Neuronal stem cell (in vitro differentiated cells): ENCODE results near the gene OSGEP.

Source experiments
- DNase-seq: peaks from one replicate; pipeline ENCODE4 v3.0.0-alpha.2; 2013; ENCODE audit warnings: low spot score
- H2AFZ ChIP-seq: one replicate; pipeline ENCODE4 v1.6.1; 2013; ENCODE audit warnings: mild to moderate bottlenecking, low read length, inconsistent platforms
- H2AK5ac ChIP-seq: 2 replicates; pipeline ENCODE4 v1.6.1; 2013; ENCODE audit warnings: low read depth, mild to moderate bottlenecking, inconsistent platforms, low read length, moderate library complexity, mixed read lengths
- H2BK120ac ChIP-seq: 2 replicates; pipeline ENCODE4 v1.6.1; 2013; ENCODE audit warnings: low read depth, mild to moderate bottlenecking, inconsistent platforms, low read length, moderate library complexity, mixed read lengths
- H2BK12ac ChIP-seq: one replicate; pipeline ENCODE4 v1.6.1; 2013; ENCODE audit warnings: low read length, inconsistent platforms
- H2BK15ac ChIP-seq: 2 replicates; pipeline ENCODE4 v1.6.1; 2013; ENCODE audit warnings: mild to moderate bottlenecking, low read length, inconsistent platforms, mixed read lengths
- H2BK5ac ChIP-seq: one replicate; pipeline ENCODE4 v1.6.1; 2013; ENCODE audit warnings: inconsistent platforms, mild to moderate bottlenecking, low read length, moderate library complexity
- H3K14ac ChIP-seq: one replicate; pipeline ENCODE4 v1.6.1; 2013; ENCODE audit warnings: low read length, inconsistent platforms
- H3K18ac ChIP-seq: 2 replicates; pipeline ENCODE4 v1.6.1; 2013; ENCODE audit warnings: low read length, inconsistent platforms
- H3K23ac ChIP-seq: 2 replicates; pipeline ENCODE4 v1.6.1; 2013; ENCODE audit warnings: low read depth, mild to moderate bottlenecking, mixed read lengths, low read length, inconsistent platforms; ENCODE audit not compliant: poor library complexity
- H3K27ac ChIP-seq: replicated peaks from 3 replicates; pipeline ENCODE4 v1.5.1; 2013; ENCODE audit warnings: low read length, inconsistent platforms
- H3K27me3 ChIP-seq, 3 experiments: 2 replicates each; pipeline ENCODE4 v1.6.1; 2013; ENCODE audit warnings: low read length in 3 of 3, mild to moderate bottlenecking in 2 of 3, inconsistent platforms in 1 of 3, low read depth in 1 of 3, mixed read lengths in 1 of 3, moderate library complexity in 1 of 3; ENCODE audit not compliant: control insufficient read depth in 3 of 3, insufficient read depth in 3 of 3
- H3K36me3 ChIP-seq, 2 donors: replicated peaks in 1 of 2; 2 replicates each; pipeline ENCODE4 v1.6.1; 2013; ENCODE audit warnings: low read length in 2 of 2; ENCODE audit not compliant: control insufficient read depth in 2 of 2, insufficient read depth in 2 of 2
- H3K4ac ChIP-seq: 2 replicates; pipeline ENCODE4 v1.6.1; 2013; ENCODE audit warnings: inconsistent platforms, mild to moderate bottlenecking, low read length, moderate library complexity
- H3K4me1 ChIP-seq, 2 donors: 1 replicate in 1 of 2; 2 replicates in 1 of 2; pipeline ENCODE4 v1.6.1; 2013; ENCODE audit warnings: low read length in 2 of 2, low read depth in 1 of 2; ENCODE audit not compliant: control insufficient read depth in 2 of 2, insufficient read depth in 1 of 2
- H3K4me2 ChIP-seq: one replicate; pipeline ENCODE4 v1.6.1; 2013; ENCODE audit warnings: mild to moderate bottlenecking, low read length, inconsistent platforms; ENCODE audit not compliant: insufficient read depth, poor library complexity, severe bottlenecking
- H3K4me3 ChIP-seq, 2 donors: 2 replicates each; pipeline ENCODE4 v1.5.1; 2013; ENCODE audit warnings: low read length in 2 of 2, mild to moderate bottlenecking in 2 of 2, inconsistent platforms in 1 of 2, moderate library complexity in 1 of 2
- H3K79me1 ChIP-seq: one replicate; pipeline ENCODE4 v1.6.1; 2013; ENCODE audit warnings: low read depth, mild to moderate bottlenecking, inconsistent platforms, low read length, moderate library complexity
- H3K9ac ChIP-seq: one replicate; pipeline ENCODE4 v1.6.1; 2013; ENCODE audit warnings: mild to moderate bottlenecking, low read depth, low read length, inconsistent platforms; ENCODE audit not compliant: poor library complexity
- H3K9me3 ChIP-seq, 2 donors: replicated peaks in 1 of 2; 2 replicates each; pipeline versions ENCODE3 to v1.6.1; 2013; ENCODE audit warnings: low read length in 2 of 2, mild to moderate bottlenecking in 2 of 2, inconsistent platforms in 1 of 2, low read depth in 1 of 2, mixed read lengths in 1 of 2, moderate library complexity in 1 of 2; ENCODE audit not compliant: control insufficient read depth in 2 of 2, insufficient read depth in 1 of 2
- H4K8ac ChIP-seq: one replicate; pipeline ENCODE4 v1.6.1; 2013; ENCODE audit warnings: low read depth, mild to moderate bottlenecking, inconsistent platforms, low read length, moderate library complexity
- H4K91ac ChIP-seq: one replicate; pipeline ENCODE4 v1.6.1; 2013; ENCODE audit warnings: low read length, low read depth, mild to moderate bottlenecking, inconsistent platforms; ENCODE audit not compliant: poor library complexity
- WGBS, 2 donors: extraction: QIAGEN DNeasy Blood & Tissue Kit; methylation state at CpG; one replicate each; pipeline ENCODE4 v1.1.7; 2013; ENCODE audit warnings: missing lambda C conversion rate in 2 of 2, mixed read lengths in 1 of 2; ENCODE audit not compliant: insufficient read length in 2 of 2, insufficient replicate concordance in 1 of 2; ENCODE audit errors: extremely low coverage in 2 of 2; 5-methylcytosine and 5-hydroxymethylcytosine counted together

Gene OSGEP

GRCh38 chr14:20492486-20492885 lies 37.9 kb upstream of the OSGEP start:
- Histone ChIP-seq H2AFZ (no peak overlapping the region), H3K27me3 (peaks cover 0 to 3% (median 0%) of the 10 kb centered on the region in 3 experiments), H3K4me2 (no peak overlapping the region), H3K79me1 (no peaks in the 10 kb centered on the region), H2BK5ac (no peak overlapping the region), H3K4me1 (peaks cover 0 to 2% of the 10 kb centered on the region in 2 donors), H3K36me3 (no peaks in the 10 kb centered on the region), H3K23ac (no peak overlapping the region), H3K14ac (no peak overlapping the region), H2BK120ac (no peak overlapping the region), H4K91ac (no peak overlapping the region), H2BK15ac (no peak overlapping the region), H3K9ac (no peak overlapping the region), H4K8ac (no peak overlapping the region), H3K18ac (no peak overlapping the region), H3K4ac (no peak overlapping the region), H2BK12ac (no peak overlapping the region), H2AK5ac (no peak overlapping the region), H3K9me3 (no peaks in the 10 kb centered on the region), H3K4me3 (no peak overlapping the region), H3K27ac (no peak overlapping the region)
- no CpG with 5 or more reads among the region's 4 CpGs for WGBS, 2 donors
- DNase-seq, result no peak

DNA sequence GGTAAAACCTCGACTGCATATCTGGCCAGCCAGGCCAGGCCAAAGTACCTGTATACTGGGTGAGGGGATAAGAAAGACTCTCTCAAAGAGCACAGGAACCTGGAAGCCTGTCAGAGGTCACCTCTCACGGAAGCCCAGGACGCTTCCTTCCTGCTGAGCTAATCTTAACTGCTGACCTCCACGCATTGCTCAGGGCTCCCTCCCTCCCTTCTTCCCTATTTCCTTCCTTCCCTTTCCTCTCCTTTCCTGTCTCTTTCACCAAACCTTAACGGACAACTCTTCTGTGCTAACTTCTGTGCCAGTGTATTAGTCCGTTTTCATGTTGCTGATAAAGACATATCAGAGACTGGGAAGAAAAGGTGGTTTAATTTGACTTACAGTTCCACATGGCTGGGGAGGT lies 36.0 kb upstream of the OSGEP start:
- no peaks in the 10 kb centered on the region for H3K79me1 ChIP-seq
- H4K91ac ChIP-seq, result no peak overlapping the region
- no CpG with 5 or more reads among the region's 6 CpGs for WGBS, 2 donors
- H2AK5ac ChIP-seq, result no peak overlapping the region
- no peaks in the 10 kb centered on the region for H3K36me3 ChIP-seq
- H3K4ac ChIP-seq, result no peak overlapping the region
- H3K14ac ChIP-seq, result no peak overlapping the region
- no peak overlapping the region for H3K9ac ChIP-seq
- H3K23ac ChIP-seq, result no peak overlapping the region
- no peak overlapping the region for H2BK120ac ChIP-seq
- H3K4me1 ChIP-seq, result peaks cover 0 to 2% of the 10 kb centered on the region in 2 donors
- no peak overlapping the region for H4K8ac ChIP-seq
- no peak overlapping the region for H3K27ac ChIP-seq
- peak overlapping the region; percentile 29 for H2AFZ ChIP-seq
- no peak overlapping the region for H3K4me3 ChIP-seq
- H3K9me3 ChIP-seq, result no peaks in the 10 kb centered on the region
- no peak overlapping the region for H2BK5ac ChIP-seq
- H2BK15ac ChIP-seq, result no peak overlapping the region
- H3K27me3 ChIP-seq, result peaks cover 0 to 5% (median 0%) of the 10 kb centered on the region in 3 experiments
- no peak overlapping the region for H3K18ac ChIP-seq
- no peak for DNase-seq
- H2BK12ac ChIP-seq, result no peak overlapping the region
- H3K4me2 ChIP-seq, result no peak overlapping the region

GRCh38 chr14:20489093-20489994 lies 34.7 kb upstream of the OSGEP start:
- no CpG with 5 or more reads among the region's 6 CpGs for WGBS, 2 donors
- DNase-seq, result no peak
- no peak overlapping the region for H3K23ac ChIP-seq
- no peak overlapping the region for H3K18ac ChIP-seq
- H3K79me1 ChIP-seq, result no peaks in the 10 kb centered on the region
- no peak overlapping the region for H3K9ac ChIP-seq
- no peak overlapping the region for H2BK120ac ChIP-seq
- no peak overlapping the region for H3K27ac ChIP-seq
- H2BK15ac ChIP-seq, result no peak overlapping the region
- no peak overlapping the region for H2BK12ac ChIP-seq
- no peak overlapping the region for H2AK5ac ChIP-seq
- H3K4me2 ChIP-seq, result no peak overlapping the region
- H4K91ac ChIP-seq, result no peak overlapping the region
- H3K4ac ChIP-seq, result no peak overlapping the region
- no peak overlapping the region for H2AFZ ChIP-seq
- no peak overlapping the region for H3K4me3 ChIP-seq
- no peak overlapping the region for H3K14ac ChIP-seq
- H3K27me3 ChIP-seq, result peaks cover 0 to 5% (median 0%) of the 10 kb centered on the region in 3 experiments
- peaks cover 0 to 2% of the 10 kb centered on the region in 2 donors for H3K4me1 ChIP-seq
- no peaks in the 10 kb centered on the region for H3K36me3 ChIP-seq
- no peak overlapping the region for H2BK5ac ChIP-seq
- no peaks in the 10 kb centered on the region for H3K9me3 ChIP-seq
- H4K8ac ChIP-seq, result no peak overlapping the region

GRCh38 chr14:20487396-20487725 lies 32.7 kb upstream of the OSGEP start:
- H3K9me3 ChIP-seq, result no peaks in the 10 kb centered on the region
- no peaks in the 10 kb centered on the region for H3K79me1 ChIP-seq

More at GRCh38 chr14:20487396-20487725, 32.7 kb upstream of the OSGEP start:
- Histone ChIP-seq H2BK15ac (no peak overlapping the region), H3K14ac (no peak overlapping the region), H3K4me3 (no peak overlapping the region), H4K8ac (no peak overlapping the region), H2BK120ac (no peak overlapping the region), H3K18ac (no peak overlapping the region), H3K23ac (no peak overlapping the region), H3K27me3 (peaks cover 0 to 19% (median 0%) of the 10 kb centered on the region in 3 experiments), H2AK5ac (no peak overlapping the region), H3K27ac (no peak overlapping the region), H2BK12ac (no peak overlapping the region), H3K4me1 (peaks cover 0 to 2% of the 10 kb centered on the region in 2 donors), H3K36me3 (no peaks in the 10 kb centered on the region), H3K4me2 (no peak overlapping the region), H2BK5ac (no peak overlapping the region), H2AFZ (no peak overlapping the region), H4K91ac (no peak overlapping the region), H3K4ac (no peak overlapping the region), H3K9ac (no peak overlapping the region)
- no peak for DNase-seq
